Raji (cell line): ENCODE results near the gene TNS3.

Experiments used
- POLR2A ChIP-seq: IDR thresholded peaks from 2 replicates; pipeline ENCODE4 v1.6.1; 2011; ENCODE audit warnings: low read depth, low read length, control low read depth; ENCODE audit not compliant: insufficient read depth

TNS3 gene

DNA sequence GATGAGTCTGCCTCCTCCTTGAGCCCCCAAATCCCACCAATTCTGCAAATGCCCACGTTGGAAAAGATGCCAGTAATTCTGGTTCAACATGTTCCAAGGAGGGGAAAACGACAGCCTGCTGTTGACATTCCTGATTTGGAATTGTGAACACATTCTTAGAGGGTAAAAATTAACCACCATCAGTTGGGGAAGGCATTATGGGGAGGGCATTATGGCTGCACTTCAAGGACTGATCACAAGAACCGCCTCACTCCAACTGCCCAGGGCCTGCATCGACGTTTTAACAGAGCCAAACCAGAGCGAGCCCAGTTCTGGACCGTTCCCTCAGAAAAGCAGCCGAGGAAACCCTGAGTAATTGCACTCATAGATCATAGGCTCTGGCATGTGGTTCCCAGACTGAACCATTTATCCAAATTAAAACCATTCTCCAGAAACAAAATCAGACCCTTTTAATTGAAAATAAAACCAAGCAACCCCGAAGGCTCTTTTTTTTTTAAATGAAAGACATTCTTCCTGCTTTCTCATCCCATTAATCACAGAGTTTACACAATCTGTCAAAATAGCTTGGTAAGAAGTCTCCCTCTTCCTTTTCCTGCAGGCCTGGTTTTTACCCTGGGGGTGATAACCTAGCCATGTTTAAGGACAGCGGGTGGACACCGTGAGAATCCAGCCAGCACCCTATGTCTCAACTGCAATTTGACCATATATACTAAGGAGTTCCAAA is 8.0 kb downstream of the TNS3 start:
- no peak for TF ChIP-seq POLR2A

GRCh38 chr7:47572939-47573757 is 8.8 kb downstream of the TNS3 start:
- TF ChIP-seq POLR2A, result no peak

DNA sequence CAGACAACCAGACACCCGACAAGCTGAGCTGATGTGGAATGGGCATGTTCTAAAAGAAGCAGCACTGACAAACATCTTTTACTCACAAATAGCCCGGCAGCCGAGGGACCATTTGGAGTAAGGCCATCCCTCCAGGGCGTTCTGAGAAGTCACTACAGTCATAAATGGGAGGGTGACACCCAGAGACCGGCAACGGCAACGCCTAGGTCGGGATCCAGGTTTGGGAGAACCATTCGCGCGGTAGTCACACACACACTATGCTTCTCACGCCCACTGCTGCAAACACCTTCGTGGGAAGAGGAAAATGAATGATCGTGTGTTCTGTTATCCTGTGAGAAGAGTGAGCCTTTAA is 9.8 kb downstream of the TNS3 start:
- TF ChIP-seq POLR2A, result no peak

- no peak for TF ChIP-seq POLR2A
Observed at GRCh38 chr7:47571331-47572093, 10.4 kb downstream of the TNS3 start.

DNA sequence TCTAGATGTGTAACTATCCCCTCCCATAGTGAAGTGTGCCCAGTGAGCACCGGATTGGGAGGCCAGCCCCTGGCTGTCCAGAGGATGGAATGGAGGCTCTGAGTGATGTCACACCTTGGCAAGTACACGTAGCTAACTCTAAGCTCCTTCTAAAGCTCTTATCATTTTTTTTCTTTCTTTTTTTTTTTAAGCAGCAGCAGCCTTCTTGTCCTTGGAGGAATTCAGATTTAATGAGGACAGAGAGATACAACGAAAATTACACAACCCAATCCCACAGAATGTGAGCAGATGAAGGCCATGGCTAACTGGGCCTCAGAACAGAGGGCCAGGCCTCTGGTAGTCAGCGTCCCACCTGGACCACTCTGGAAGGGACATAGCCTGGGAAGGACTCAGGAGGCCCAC is 11.3 kb downstream of the TNS3 start:
- TF ChIP-seq POLR2A, result no peak

- no peak for TF ChIP-seq POLR2A
Observed at GRCh38 chr7:47568547-47568946, 13.4 kb downstream of the TNS3 start.

DNA sequence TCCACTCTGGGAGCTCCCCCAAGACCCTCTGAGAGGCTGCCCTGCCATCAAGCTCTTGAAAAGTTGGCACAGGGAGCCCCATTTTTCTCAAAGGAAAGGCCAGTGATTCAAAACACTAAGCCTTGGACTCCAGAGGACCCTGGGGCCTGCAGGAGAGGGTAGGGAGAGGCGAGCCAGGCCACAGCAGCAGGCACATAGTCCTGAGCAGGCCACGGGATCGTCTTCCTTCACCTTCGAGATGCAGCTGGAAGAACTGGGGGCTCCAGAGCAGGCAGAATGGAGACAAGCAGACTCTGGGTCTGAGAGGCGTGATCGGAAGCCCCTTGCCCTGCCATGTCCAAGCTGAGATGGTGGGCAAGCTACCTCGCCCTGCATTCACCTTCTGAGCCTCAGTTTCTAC is 13.9 kb downstream of the TNS3 start:
- no peak for TF ChIP-seq POLR2A

DNA sequence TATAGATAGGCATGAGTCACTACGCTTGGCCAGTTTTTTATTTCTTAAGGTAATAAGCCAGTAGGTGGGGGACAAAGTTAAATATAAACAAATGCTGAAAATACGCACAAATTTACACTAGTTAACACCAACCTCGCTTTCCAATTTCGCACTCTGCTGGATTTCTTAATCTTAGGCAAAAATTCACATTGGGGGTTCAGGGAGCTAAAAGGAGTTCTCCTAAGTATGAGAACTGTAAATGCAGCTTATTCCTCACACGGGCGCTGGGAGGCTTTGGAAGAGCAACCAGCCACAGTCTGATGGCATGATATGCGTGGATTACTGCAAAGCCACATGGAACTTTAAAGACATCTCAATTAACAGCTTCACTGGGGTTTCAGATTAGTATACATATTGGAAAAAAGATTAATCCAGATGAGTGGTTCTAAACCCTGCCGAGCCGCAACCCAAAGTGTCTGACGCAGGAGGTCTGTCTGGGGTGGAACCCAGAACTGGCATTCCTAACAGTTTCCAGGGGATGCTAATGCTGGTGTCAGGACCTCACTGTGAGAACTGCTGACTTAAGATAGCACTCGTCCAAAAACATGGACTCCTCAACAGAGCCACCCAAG is 16.2 kb downstream of the TNS3 start:
- no peak for TF ChIP-seq POLR2A

DNA sequence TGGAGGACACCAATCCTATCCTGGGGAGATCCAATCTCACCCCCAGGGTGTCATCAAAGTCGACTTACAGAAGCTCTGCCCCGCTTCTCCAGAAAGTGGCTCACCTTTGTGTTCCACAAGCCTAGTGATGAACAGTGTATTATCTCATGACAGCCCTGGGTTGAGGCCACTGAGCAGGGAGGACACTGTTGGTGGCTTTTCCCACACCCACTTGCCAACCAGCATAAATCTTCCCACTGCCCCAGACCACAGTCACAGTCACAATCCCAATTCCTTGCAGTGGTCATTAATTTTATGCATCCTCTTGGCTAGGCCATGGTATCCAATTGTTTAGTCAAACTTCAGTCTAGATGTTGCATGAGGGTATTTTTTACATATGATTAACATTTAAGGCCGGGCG is 18.4 kb downstream of the TNS3 start:
- TF ChIP-seq POLR2A, result no peak

DNA sequence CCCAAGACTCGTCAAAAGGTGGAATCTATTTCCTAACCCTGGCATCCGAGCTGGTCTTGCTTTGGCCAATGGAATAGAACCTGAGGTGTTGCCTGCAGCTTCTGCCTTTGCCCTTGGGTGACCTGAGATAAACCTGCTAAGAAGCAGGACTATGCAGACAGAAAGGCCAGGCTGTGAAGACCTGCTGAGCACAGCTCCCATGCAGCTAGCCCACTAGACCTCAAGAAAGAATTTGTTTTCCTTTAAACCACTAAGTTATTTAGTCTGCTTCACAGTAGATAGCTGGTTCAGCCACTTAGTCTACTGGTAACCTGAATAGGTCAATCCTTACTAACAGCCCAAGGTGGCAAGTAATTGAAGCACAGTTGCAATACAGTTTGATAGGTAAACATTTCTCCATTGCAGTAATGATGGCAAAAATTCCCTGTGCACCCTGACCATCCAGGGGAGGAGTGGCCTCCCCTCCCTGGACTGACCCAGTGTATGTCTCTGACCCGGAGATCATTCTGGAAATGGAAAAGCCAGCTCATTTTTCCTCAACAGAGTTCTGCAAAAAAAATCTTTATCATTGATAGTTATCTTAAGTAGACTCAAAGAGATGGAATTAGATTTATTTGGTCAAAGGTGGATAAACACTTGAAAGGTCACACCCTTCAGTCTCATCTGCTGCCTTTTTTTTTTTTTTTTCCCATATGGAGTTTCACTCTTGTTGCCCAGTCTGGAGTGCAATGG is 20.0 kb downstream of the TNS3 start:
- no peak for TF ChIP-seq POLR2A

- TF ChIP-seq POLR2A, result no peak
Observed at GRCh38 chr7:47559306-47560220, 22.3 kb downstream of the TNS3 start.

GRCh38 chr7:47557694-47558670 is 23.9 kb downstream of the TNS3 start:
- TF ChIP-seq POLR2A, result no peak

DNA sequence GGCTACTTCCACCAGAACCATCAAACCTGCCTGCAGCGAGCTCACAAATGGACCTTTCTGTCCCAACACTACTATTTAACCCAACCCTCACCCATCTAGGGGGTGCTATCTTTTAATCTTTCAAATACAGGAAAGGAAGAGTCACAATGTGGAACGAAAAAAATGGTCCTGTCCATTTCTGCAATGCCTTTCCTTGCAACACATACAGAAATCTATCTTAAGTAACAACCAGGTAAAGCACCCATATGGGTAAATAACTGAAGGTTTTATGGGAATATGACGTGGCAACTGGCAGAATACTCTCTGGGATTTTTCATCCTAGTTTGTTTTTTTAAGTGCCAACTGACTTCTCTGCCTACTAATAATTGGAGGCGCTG is 24.6 kb downstream of the TNS3 start:
- no peak for TF ChIP-seq POLR2A
